GM12878 (cell line): ENCODE results near the gene VPS25. TPM values are rescaled to one million over a fixed set of nuclear protein-coding genes. Genes with fewer than 3 reads are reported as not detected.

ENCODE experiments used
- BMI1 ChIP-seq: fragments of 450-650 bp; IDR thresholded peaks from 2 replicates; pipeline ENCODE4 v1.6.1; 2016; ENCODE audit warnings: mild to moderate bottlenecking, moderate library complexity, borderline replicate concordance
- CBFB ChIP-seq: IDR thresholded peaks from 2 replicates; pipeline ENCODE4 v1.6.1; 2016; ENCODE audit warnings: antibody characterized with exemption, low read depth
- CBX3 ChIP-seq: fragments of 200-600 bp; sonication (generic); IDR thresholded peaks from 2 replicates; pipeline ENCODE4 v1.6.1; 2016; ENCODE audit warnings: low read depth, borderline replicate concordance
- ELK1 ChIP-seq: IDR thresholded peaks from 2 replicates; pipeline ENCODE4 v1.6.1; 2012; ENCODE audit warnings: low read depth, low read length, improper control_type of control experiment
- GABPA ChIP-seq: IDR thresholded peaks from 2 replicates; pipeline ENCODE4 v1.6.1; 2014; ENCODE audit warnings: antibody characterized with exemption, low read depth, mild to moderate bottlenecking, inconsistent platforms
- IRF3 ChIP-seq: fragments of 450-650 bp; IDR thresholded peaks from 2 replicates; pipeline ENCODE4 v1.6.1; 2014; ENCODE audit warnings: mild to moderate bottlenecking
- MTA2 ChIP-seq: fragments of 450-650 bp; IDR thresholded peaks from 2 replicates; pipeline ENCODE4 v1.6.1; 2016; ENCODE audit warnings: low read depth, mild to moderate bottlenecking, moderate library complexity
- NBN ChIP-seq: fragments of 450-650 bp; IDR thresholded peaks from 2 replicates; pipeline ENCODE4 v1.6.1; 2016
- NFXL1 ChIP-seq: fragments of 450-650 bp; IDR thresholded peaks from 2 replicates; pipeline ENCODE4 v1.6.1; 2017; ENCODE audit warnings: antibody characterized with exemption, mild to moderate bottlenecking, borderline replicate concordance
- POLR2AphosphoS2 ChIP-seq: IDR thresholded peaks from 2 replicates; pipeline ENCODE4 v1.6.1; 2011; ENCODE audit warnings: low read depth, mild to moderate bottlenecking, low read length, improper control_type of control experiment, moderate library complexity
- POU2F2 ChIP-seq: IDR thresholded peaks from 3 replicates; pipeline ENCODE4 v1.6.1; 2011; ENCODE audit warnings: low read depth, mild to moderate bottlenecking, low read length, borderline replicate concordance
- RUNX3 ChIP-seq: IDR thresholded peaks from 2 replicates; pipeline ENCODE4 v1.6.1; 2012; ENCODE audit warnings: low read length, inconsistent platforms
- SIN3A ChIP-seq: IDR thresholded peaks from 2 replicates; pipeline ENCODE4 v1.6.1; 2012; ENCODE audit warnings: low read depth, low read length, improper control_type of control experiment
- SMARCA5 ChIP-seq: fragments of 450-650 bp; IDR thresholded peaks from 2 replicates; pipeline ENCODE4 v1.6.1; 2017; ENCODE audit warnings: mild to moderate bottlenecking
- STAT1 ChIP-seq: fragments of 450-650 bp; conservative IDR thresholded peaks from 2 replicates; pipeline ENCODE4 v1.6.1; 2014; ENCODE audit warnings: antibody characterized with exemption, mild to moderate bottlenecking
- TAF1 ChIP-seq: IDR thresholded peaks from 2 replicates; pipeline ENCODE4 v1.6.1; 2011; ENCODE audit warnings: mild to moderate bottlenecking, low read depth, low read length, borderline replicate concordance
- TCF3 ChIP-seq: IDR thresholded peaks from 2 replicates; pipeline ENCODE4 v1.6.1; 2012; ENCODE audit warnings: low read depth, mild to moderate bottlenecking, low read length, borderline replicate concordance; ENCODE audit not compliant: insufficient read depth
- TCF7 ChIP-seq: IDR thresholded peaks from 2 replicates; pipeline ENCODE4 v1.6.1; 2014; ENCODE audit warnings: antibody characterized with exemption, borderline replicate concordance
- ZBTB4 ChIP-seq: fragments of 450-650 bp; formaldehyde crosslinking; IDR thresholded peaks from 2 replicates; pipeline ENCODE4 v1.4.0; 2022; ENCODE audit warnings: mild to moderate bottlenecking, moderate library complexity
- ZNF274 ChIP-seq: IDR thresholded peaks from one replicate; pipeline ENCODE4 v1.8.0; 2011; ENCODE audit not compliant: insufficient read length, insufficient read depth
- ZSCAN29 ChIP-seq: fragments of 450-650 bp; IDR thresholded peaks from 2 replicates; pipeline ENCODE4 v1.6.1; 2017; ENCODE audit warnings: mild to moderate bottlenecking, moderate library complexity
- polyA plus RNA-seq, 11 experiments: library from polyadenylated mRNA; depleted of rRNA in 4 of 11; unstranded in 6 of 11; stranded (reverse) in 5 of 11; fragments of >200 nt; fragmentation: Nextera tagmentation in 4 of 11; fragmentation: Illumina TruSeq in 1 of 11; extraction: Ambion mirVana in 4 of 11; extraction: Trizol in 1 of 11; gene quantifications; 1 replicate in 1 of 11; 2 replicates in 10 of 11; pipeline versions ENCODE4 v1.2.1 to v1.2.3, GENCODE V29; 2011 to 2016; ENCODE audit warnings: inconsistent platforms in 2 of 11, missing spikeins in 2 of 11, low read depth in 1 of 11
- total RNA-seq, 4 experiments: library from RNA; depleted of rRNA in 3 of 4; stranded (reverse); fragments of >200 nt in 3 of 4; fragmentation: Illumina TruSeq in 1 of 4; extraction: Trizol in 1 of 4; gene quantifications; 2 replicates each; pipeline versions ENCODE4 v1.2.1 to v1.2.3, GENCODE V29; 2013 to 2021
- TF ChIP-seq, protein P1 (sequence below): fragments of 450-650 bp; IDR thresholded peaks from 2 replicates; pipeline ENCODE4 v1.6.1; 2017; ENCODE audit warnings: mild to moderate bottlenecking

VPS25 gene
- total and polyA plus RNA-seq, 10 of the 15 experiments (the other 5 are each of a cell fraction or from before 2014, with no cell fraction given): 92.7 to 185 (median 136) TPM

DNA sequence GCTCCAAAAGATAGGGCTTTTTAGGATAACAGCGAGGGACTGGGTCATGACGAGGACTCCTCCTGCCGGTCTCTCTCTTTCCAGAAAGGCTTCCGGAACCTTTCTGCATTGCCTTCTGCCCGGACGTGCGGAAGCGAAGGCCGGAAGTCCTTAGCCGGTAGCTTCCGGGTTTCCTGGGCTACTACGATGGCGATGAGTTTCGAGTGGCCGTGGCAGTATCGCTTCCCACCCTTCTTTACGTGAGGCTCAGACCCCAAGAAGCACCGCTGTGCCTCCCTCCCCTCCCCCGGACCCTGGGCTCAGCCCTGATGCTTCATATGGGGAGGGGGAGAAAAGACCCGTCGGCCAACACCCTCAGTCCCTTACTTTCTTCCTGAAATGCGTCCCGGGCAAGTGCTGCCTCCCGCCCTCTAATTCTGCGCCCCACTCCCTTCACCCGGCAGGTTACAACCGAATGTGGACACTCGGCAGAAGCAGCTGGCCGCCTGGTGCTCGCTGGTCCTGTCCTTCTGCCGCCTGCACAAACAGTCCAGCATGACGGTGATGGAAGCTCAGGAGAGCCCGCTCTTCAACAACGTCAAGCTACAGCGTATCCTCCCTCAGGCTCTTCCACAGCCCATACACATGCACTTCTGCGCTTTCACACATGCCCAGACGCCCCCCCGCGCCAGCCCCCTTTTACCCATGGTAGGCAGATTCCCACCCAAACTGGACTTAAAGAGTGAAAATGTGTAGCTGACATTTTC is at the start of gene VPS25 (continued):
- no peak for TF ChIP-seq TCF3
- no peak for TF ChIP-seq CBX3
- no peak for TF ChIP-seq ZBTB4 (CRISPR knock-in tag)
- peak; percentile 99 for TF ChIP-seq TAF1
- TF ChIP-seq ZSCAN29: no peak
- peak; percentile 64; the same call in 1 of the 2 replicates for TF ChIP-seq STAT1
- peak; percentile 73; the same call in 1 of the 2 replicates for TF ChIP-seq SMARCA5
- no peak for TF ChIP-seq BMI1
- peak; percentile 73 for TF ChIP-seq NBN
- TF ChIP-seq, protein P1, sequence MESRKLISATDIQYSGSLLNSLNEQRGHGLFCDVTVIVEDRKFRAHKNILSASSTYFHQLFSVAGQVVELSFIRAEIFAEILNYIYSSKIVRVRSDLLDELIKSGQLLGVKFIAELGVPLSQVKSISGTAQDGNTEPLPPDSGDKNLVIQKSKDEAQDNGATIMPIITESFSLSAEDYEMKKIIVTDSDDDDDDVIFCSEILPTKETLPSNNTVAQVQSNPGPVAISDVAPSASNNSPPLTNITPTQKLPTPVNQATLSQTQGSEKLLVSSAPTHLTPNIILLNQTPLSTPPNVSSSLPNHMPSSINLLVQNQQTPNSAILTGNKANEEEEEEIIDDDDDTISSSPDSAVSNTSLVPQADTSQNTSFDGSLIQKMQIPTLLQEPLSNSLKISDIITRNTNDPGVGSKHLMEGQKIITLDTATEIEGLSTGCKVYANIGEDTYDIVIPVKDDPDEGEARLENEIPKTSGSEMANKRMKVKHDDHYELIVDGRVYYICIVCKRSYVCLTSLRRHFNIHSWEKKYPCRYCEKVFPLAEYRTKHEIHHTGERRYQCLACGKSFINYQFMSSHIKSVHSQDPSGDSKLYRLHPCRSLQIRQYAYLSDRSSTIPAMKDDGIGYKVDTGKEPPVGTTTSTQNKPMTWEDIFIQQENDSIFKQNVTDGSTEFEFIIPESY: no peak
- TF ChIP-seq POLR2AphosphoS2: peak; percentile 79; the same call in 1 of the 2 replicates
- peak; percentile 99 for TF ChIP-seq GABPA
- TF ChIP-seq TCF7: 0 out of 2 replicates have a peak, but pooled peaks have one; percentile 50
- peak; percentile 89 for TF ChIP-seq ELK1
- TF ChIP-seq SIN3A: peak; percentile 69
- TF ChIP-seq MTA2: peak; percentile 38; the same call in 1 of the 2 replicates
- TF ChIP-seq CBFB: peak; percentile 50; the same call in 1 of the 2 replicates
- TF ChIP-seq POU2F2: peak; percentile 87; the same call in 2 of the 3 replicates
- no peak for TF ChIP-seq ZNF274
- no peak for TF ChIP-seq NFXL1
- peak; percentile 34; the same call in 1 of the 2 replicates for TF ChIP-seq IRF3
- peak; percentile 61 for TF ChIP-seq RUNX3
